Fibroblast of pulmonary artery (primary cell): ENCODE results near the gene RAB7A.
A peak's percentile ranks its signal among the peaks of the same experiment; 100 is the strongest.

Experiments used
- DNase-seq: peaks from one replicate; pipeline ENCODE4 v3.0.0-alpha.2; 2010; ENCODE audit warnings: low read depth
- H3K4me3 ChIP-seq: replicated peaks from 2 replicates; pipeline ENCODE4 v1.5.1; 2011; ENCODE audit warnings: low read depth, mild to moderate bottlenecking, control low read depth, low read length, moderate library complexity
- TF ChIP-seq, protein P1 (sequence below): IDR thresholded peaks from 2 replicates; pipeline ENCODE4 v1.5.1; 2011; ENCODE audit warnings: mild to moderate bottlenecking, control low read depth, low read length, inconsistent platforms; ENCODE audit errors: missing control alignments

The RAB7A gene

DNA sequence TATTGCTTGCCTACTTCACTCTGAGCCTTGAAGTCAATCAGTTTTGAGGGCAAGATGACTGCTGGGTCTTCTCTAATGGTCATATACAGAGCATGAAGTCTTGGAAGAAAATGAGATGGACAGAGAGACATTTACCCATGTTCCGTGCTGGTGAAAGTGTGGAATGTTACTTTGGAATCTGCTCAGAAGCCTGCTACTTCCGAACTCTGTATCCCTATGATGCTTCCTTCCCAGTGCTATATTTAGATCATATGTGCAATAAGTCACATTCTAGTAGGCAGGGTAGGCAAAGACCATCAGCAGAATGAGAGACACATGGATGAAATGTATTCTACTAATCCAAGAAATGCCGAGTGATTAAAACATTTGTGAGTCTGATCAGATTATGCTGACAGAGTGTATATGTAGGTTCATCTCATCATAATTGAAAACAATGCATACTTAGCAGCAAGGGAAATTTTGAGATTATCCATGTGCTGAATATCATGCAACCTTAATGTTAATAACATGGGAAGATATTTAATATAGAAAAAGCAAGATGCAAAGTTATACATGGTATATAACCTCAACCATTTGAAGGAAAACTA is 60.5 kb downstream of the RAB7A start:
- DNase-seq: peak; percentile 48
- H3K4me3 ChIP-seq: no peak overlapping the region
- TF ChIP-seq, protein P1, sequence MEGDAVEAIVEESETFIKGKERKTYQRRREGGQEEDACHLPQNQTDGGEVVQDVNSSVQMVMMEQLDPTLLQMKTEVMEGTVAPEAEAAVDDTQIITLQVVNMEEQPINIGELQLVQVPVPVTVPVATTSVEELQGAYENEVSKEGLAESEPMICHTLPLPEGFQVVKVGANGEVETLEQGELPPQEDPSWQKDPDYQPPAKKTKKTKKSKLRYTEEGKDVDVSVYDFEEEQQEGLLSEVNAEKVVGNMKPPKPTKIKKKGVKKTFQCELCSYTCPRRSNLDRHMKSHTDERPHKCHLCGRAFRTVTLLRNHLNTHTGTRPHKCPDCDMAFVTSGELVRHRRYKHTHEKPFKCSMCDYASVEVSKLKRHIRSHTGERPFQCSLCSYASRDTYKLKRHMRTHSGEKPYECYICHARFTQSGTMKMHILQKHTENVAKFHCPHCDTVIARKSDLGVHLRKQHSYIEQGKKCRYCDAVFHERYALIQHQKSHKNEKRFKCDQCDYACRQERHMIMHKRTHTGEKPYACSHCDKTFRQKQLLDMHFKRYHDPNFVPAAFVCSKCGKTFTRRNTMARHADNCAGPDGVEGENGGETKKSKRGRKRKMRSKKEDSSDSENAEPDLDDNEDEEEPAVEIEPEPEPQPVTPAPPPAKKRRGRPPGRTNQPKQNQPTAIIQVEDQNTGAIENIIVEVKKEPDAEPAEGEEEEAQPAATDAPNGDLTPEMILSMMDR: no peak

DNA sequence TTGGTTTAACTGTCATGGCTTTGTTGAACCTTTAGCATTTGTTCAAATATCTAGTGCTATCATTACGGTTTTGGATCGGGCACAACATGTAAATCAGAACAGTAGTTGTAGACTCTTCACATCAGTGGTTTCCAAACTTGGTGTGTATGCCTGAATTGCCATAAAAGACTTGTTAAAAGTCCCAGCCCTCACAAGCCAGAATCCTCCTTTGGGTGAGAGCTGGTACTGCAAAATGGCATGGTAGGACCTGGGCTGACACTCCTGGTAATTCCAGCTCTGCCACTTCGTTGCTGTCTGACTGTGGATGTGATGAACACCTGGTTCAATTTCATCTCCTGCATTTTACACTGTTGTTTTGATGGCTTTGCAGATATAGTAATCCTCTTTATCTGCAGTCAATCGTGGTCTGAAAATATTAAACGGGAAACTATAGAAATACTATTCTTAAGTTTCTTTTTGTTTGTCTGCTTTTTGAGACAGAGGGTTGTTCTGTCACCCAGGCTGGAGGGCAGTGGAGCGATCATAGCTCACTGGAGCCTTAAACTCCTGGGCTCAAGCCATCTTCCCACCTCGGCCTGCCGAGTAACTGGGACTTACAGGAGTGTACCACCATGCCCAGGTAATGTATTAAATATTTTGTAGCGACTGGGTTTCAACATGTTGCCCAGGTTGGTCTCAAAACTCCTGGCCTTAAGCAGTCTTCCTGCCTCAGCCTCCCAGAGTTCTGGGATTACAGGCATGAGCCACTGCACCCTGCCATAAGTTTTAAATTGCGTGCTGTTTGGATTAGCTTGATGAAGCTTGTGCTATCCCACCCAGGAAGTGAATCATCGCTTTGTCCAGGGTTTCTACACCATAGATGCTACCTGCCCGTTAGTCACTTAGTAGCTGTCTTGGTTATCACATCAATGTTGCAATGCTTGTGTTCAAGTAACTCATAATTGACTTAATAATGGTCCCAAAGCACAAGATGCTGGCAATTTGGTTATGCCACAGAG is 61.6 kb downstream of the RAB7A start:
- peak; percentile 71 for DNase-seq
- no peak overlapping the region for H3K4me3 ChIP-seq
- TF ChIP-seq, protein P1: peak; percentile 35

DNA sequence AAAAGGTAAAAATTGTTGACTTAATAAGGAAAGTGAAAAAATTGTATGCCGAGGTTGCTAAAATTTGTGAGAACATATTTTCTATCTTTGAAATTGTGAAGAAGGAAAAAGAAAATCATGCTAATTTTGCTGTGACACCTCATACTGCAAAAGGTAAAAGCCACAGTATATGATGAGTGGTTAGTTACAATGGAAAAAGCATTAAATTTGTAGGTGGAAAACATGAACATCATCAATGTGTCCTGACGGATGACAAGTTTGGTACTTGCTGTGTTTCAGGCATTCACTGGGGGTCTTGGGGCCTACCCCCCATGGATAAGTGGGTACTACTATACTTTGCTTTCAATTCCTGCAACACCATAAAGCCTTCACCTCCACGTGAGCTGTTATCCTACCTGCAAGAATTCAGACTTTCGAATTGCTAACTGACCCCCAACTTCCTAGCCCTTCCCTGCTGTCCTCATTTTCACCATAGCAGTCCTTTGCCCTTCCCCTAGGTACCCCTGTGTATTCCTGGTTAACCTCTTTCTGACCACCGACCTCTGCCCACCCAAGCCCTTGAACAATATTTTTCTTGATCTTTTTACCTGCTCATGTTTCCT is 62.4 kb downstream of the RAB7A start:
- TF ChIP-seq, protein P1: no peak
- DNase-seq: no peak
- H3K4me3 ChIP-seq: no peak overlapping the region

DNA sequence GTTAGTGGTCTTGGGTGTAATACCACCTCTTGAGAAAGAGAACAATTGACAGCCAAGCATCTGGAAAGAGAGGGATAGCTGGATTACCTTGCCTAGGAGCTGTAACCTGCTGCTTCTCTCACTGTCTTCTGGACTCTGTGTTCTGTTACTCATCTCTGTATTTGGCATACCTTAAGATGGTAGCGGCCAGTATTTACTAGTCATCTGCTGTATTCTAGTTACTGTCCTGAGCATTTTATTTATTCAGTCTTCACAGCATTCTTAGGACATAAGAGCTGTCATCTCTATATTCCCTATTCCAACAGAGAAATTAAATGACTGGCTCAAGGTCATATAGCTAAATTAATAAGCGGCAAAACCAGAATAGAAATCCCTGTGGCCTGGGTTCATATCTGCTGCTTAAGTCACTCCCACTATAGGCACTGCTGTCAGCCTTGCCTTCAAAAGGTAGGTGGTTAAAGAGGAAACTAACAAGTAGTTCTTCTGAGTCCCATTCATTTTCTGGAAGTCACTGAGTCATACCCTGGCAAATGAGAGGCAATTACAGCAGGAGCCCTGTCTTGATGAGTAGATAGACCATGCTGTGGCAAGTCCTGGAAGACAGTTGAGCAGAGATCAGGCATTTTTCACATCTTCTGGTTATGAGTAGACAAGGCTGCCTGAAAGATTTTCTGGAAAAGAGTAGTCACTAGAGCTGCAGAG is 68.2 kb downstream of the RAB7A start:
- TF ChIP-seq, protein P1: no peak
- no peak overlapping the region for H3K4me3 ChIP-seq
- peak; percentile 56 for DNase-seq

DNA sequence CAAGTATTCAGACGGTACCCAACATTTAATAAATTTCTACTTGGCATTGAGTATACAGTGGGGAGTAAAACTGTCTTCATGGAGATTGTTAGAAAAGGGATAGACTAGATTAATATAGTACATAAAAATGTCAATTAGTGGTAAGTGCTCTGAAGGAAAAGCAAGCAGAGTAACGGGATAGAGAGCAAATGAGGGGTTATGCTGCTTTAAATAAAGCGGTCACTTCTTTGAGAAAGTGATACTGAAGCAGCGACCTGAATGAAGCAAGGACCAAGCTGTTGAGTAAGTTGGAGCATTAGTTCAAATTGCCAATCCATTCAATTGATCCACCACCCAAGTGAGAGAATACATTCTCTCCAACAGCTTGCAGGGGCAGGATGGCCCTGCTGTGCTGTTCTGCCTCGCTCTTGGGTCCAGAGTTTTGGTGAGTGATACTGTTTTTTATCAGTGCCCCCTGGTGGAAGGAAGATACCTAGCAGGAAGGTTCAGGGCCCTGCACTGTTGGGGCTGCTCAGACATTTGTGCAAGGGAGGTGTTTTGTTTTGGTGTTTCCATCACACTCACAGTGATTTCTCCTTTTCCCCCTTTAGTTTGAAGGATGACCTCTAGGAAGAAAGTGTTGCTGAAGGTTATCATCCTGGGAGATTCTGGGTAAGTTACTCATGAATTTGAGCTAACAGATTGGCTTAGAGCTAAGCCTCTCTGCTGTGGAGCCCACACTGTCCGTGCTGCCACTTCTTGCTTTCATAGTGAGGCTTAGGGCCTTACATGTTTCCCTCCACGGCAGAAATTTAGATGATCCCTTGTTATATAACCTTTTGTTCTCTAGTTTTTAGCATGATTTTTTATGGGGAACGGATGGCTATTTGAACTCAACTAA is 69.0 kb downstream of the RAB7A start:
- H3K4me3 ChIP-seq: no peak overlapping the region
- DNase-seq: peak; percentile 68
- TF ChIP-seq, protein P1: peak; percentile 80

DNA sequence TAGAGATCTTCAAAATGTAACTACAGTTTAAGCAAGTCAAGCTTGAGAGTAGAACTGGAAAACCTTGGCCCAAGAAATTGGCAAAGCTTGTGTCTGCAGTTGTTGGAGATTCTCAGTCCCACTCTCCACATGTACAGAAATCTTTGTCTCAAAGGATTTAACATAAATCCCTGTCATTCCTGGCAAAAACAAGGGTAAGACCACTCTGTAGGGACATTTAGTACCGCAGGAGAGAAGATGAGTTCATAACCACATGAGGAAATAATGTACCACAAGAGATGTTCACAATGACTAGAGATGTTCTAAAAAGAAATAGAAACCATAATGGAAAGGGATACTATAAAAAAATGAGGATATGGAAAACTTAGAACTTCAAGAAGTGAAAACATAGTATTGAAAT is 73.7 kb downstream of the RAB7A start:
- no peak overlapping the region for H3K4me3 ChIP-seq
- TF ChIP-seq, protein P1: no peak
- no peak for DNase-seq
